ENCODE results near the gene PLXNA2.

GRCh38 chr1:208041505-208041904 is 202.7 kb downstream of the PLXNA2 start:
- TF ChIP-seq POLR2A (IDR thresholded peaks at IDR 0.05) (no peak), CTCF (IDR thresholded peaks at IDR 0.05) (no peak), POLR2AphosphoS5 (IDR thresholded peaks at IDR 0.05) (no peak)
